ENCODE measurements around the gene TANC1.

Gene TANC1

DNA sequence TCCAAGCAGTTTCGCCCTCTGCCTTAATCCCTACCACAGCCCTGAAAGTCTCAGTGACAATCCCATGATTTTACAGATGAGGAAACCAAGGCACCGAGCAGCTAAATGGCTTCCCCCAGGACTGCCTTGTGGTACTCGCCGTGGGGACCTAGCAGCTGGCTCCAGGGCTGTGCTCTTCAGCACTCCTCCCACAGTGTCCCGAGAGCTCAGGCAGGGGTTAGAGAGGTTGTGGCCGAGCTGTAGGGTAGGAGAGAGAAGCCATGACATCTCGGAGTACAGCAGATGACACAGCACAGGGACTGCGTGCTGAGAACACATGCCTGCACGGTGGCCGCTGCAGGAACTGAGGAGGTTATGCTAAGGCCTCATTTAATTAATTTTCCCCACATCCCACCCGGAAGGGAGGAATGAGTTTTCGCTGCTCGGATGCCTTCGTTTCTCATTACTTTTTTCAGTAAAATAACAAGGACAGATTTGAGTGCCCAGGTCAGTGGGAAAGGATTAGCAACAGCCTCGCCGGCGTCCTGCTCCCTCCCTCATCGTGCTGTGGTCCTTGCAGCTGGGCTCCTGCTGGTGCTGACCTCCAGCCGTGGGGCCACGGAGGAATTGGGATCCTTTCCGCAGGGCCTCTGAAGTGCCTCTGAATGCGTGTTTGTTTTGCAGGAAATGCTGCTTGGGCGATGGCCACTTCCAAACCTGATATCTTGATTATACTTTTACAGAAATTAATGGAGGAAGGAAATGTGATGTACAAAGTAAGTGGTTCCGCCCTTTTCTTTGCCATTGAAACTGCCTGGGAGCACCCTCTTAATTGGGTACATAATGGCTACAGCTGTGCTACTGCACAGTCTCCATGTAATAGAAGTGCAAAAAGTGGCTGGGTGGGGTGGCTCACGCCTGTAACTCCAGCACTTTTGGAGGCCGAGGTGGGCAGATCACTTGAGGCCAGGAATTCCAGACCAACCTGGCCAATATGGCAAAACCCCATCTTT, 256.9 kb downstream of the TANC1 start:
- peak; percentile 31 for DNase-seq (ENCODE audit: low spot score)

DNA sequence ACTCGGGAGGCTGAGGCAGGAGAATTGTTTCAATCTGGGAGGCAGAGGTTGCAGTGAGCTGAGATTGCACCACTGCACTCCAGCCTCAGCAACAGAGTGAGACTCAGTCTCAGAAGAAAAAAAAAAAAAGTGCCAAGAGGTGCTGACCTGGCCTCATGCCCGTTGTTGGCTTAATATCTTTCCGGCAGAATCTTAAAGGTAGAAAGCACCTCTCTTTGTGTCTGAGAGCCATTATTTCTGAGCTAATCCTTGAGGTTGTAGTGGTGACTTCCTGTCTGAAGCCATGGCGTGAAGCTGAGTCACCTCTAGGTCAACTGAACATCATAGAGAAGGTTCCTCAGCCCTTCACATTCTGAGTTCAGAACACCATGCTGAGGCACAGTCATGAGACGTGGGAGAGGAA, 257.6 kb downstream of the TANC1 start:
- no peak for DNase-seq (ENCODE audit: low spot score)

GRCh38 chr2:159226608-159227385, 258.4 kb downstream of the TANC1 start:
- no peak for DNase-seq (ENCODE audit: low spot score)

- no peak for DNase-seq (ENCODE audit: low spot score)
These were observed 259.0 kb downstream of the TANC1 start for GRCh38 chr2:159227467-159227866.

DNA sequence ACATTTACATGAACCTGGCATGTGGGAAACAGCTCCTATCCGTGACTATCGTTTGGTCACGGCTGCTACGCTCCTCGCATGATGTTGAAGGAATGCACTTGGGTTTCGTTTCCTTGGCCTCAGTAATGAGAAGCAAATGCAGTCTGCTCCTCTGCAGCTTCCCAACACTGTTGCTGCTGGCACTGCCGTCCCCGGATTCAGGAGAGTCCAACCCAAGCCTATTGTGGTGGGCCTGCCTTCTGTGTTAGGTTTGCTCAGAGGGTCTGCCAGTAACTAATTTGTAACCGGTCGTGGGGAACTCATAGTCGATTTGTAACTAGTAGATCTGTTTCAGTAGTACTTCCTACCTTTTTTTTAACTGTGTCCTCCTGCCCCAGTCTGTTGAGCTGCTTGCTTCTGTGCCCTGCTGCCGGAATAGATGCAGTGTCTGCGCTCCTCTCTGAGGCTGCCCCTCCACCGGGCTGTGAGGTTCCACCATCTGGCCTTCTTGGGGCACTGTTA, 259.7 kb downstream of the TANC1 start:
- no peak for DNase-seq (ENCODE audit: low spot score)

DNA sequence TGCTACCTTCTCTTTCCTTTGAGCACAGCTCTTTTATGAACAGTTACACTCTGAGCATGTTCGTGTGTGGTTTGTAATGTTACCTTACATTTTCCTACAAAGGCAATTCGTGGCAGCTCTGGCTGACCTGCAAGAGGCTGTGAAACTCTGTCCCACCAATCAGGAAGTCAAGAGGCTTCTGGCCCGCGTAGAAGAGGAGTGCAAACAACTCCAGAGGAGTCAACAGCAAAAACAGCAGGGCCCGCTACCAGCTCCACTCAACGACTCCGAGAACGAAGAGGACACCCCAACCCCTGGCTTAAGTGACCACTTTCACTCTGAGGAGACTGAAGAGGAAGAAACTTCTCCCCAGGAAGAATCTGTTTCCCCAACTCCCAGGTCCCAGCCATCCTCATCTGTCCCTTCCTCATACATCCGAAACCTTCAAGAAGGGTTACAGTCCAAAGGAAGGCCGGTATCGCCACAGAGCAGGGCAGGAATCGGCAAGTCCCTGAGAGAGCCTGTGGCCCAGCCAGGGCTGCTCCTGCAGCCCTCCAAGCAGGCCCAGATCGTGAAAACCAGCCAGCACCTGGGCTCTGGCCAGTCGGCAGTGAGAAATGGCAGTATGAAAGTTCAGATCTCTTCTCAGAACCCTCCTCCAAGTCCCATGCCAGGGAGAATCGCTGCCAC, 261.2 kb downstream of the TANC1 start:
- DNase-seq (ENCODE audit: low spot score), result no peak

DNA sequence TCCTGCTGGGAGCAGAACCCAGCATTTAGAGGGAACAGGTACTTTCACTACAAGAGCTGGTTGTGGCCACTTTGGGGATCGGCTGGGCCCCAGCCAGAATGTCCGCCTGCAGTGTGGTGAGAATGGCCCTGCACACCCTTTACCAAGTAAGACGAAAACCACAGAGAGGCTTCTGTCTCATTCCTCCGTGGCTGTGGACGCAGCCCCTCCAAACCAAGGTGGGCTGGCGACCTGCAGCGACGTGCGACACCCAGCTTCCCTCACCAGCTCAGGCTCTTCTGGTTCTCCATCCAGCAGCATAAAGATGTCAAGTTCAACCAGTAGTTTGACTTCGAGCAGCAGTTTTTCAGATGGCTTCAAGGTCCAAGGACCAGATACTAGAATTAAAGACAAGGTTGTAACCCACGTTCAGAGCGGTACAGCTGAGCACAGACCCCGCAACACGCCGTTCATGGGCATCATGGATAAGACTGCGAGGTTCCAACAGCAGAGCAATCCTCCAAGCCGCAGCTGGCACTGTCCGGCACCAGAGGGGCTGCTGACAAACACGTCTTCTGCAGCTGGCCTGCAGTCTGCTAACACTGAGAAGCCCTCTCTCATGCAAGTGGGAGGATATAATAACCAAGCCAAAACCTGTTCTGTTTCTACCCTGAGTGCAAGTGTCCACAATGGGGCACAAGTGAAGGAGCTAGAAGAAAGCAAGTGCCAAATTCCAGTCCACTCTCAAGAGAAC, 261.9 kb downstream of the TANC1 start:
- DNase-seq (ENCODE audit: low spot score), result no peak

GRCh38 chr2:159232456-159233170, 264.2 kb downstream of the TANC1 start:
- no peak for DNase-seq (ENCODE audit: low spot score)

GRCh38 chr2:159234868-159235267, 266.4 kb downstream of the TANC1 start:
- DNase-seq (ENCODE audit: low spot score), result no peak

DNA sequence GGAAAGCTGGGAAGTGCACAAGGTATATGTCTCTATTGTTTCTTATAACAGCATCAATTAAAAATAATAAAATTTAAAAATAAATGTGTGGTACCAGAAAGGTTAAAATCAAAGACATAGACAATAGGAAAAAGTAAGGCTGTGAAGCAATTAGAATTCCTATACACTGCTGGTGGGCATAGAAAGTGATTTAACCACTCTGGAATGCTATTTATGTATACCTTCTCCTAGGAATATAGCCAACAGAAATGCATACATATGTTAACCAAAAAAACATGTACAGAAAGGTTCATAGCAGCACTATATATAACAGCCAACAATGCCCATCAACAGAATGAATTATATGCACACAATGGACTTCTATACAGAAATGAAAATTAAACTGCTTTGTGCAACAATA, 275.1 kb downstream of the TANC1 start:
- no peak for DNase-seq (ENCODE audit: low spot score)

GRCh38 chr2:159246325-159246988, 278.0 kb downstream of the TANC1 start:
- no peak for DNase-seq (ENCODE audit: low spot score)

- no peak for DNase-seq (ENCODE audit: low spot score)
These were observed 281.7 kb downstream of the TANC1 start for GRCh38 chr2:159249990-159250715.

- DNase-seq (ENCODE audit: low spot score), result no peak
These were observed 283.1 kb downstream of the TANC1 start for GRCh38 chr2:159251296-159252173.

GRCh38 chr2:159252905-159253304, 284.5 kb downstream of the TANC1 start:
- no peak for DNase-seq (ENCODE audit: low spot score)

- DNase-seq (ENCODE audit: low spot score), result no peak
These were observed 287.7 kb downstream of the TANC1 start for GRCh38 chr2:159256159-159256558.

DNA sequence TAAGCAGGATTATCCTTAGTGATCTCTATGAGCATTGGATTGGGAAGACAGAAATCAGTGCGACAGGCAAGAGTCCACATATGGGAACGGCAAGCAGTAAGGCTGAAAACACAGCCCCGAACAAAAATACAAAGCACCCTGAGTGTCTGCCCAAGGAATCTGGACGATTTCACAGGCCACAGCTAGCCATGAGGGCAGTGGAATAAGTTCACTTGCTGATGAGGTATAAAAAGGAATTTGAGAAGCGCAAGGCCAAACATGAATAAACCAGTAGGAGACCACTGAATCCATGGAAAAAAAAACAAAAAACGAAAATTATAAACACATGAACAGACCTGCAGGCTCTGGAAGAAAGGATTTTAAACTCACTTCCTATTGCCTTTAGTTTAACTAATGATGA, 293.8 kb downstream of the TANC1 start:
- no peak for DNase-seq (ENCODE audit: low spot score)

- no peak for DNase-seq (ENCODE audit: low spot score)
These were observed 294.5 kb downstream of the TANC1 start for GRCh38 chr2:159262904-159263303.

DNA sequence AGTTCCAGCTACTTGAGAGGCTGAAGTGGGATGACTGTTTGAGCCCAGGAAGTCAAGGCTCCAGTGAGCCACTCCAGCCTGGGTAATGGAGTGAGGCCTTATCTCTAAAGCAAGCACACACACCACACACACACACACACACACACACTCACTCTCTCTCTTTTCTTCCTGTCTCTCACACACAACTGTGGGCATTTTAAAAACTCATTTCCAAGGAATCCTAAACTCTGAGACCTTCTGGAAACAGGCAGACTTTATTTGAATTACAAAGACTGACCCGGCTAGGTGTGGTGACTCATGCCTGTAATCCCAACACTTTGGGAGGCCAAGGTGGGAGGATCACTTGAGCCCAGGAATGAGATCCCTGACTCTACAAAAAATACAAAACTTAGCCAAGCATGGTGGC, 296.7 kb downstream of the TANC1 start:
- no peak for DNase-seq (ENCODE audit: low spot score)

DNA sequence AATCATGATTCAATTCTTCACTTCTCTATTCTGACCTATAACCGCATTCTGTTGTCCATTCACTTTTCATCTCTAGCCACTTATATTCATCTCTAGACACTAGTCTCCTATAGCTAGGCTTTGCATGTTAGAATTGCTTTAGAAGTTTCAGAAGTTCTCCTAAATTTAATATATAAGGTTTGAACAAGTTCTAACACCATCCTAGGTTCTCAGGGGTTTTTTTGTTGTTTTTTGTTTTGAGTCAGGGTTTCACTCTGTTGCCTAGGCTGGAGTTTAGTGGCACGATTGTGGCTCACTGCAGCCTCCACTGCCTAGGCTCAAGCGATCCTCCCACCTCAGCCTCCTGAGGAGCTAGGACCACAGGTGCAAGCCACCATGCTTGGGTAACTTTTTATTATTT, 298.1 kb downstream of the TANC1 start:
- no peak for DNase-seq (ENCODE audit: low spot score)
